Measurements from ENCODE around the gene NPBWR2.

Gene NPBWR2

GRCh38 chr20:64102647-64103354 lies 4.6 kb downstream of the NPBWR2 start:
- peak overlapping the region; percentile 74 for H3K27ac ChIP-seq
- no peak for TF ChIP-seq CTCF (conservative IDR thresholded peaks at IDR 0.05)

DNA sequence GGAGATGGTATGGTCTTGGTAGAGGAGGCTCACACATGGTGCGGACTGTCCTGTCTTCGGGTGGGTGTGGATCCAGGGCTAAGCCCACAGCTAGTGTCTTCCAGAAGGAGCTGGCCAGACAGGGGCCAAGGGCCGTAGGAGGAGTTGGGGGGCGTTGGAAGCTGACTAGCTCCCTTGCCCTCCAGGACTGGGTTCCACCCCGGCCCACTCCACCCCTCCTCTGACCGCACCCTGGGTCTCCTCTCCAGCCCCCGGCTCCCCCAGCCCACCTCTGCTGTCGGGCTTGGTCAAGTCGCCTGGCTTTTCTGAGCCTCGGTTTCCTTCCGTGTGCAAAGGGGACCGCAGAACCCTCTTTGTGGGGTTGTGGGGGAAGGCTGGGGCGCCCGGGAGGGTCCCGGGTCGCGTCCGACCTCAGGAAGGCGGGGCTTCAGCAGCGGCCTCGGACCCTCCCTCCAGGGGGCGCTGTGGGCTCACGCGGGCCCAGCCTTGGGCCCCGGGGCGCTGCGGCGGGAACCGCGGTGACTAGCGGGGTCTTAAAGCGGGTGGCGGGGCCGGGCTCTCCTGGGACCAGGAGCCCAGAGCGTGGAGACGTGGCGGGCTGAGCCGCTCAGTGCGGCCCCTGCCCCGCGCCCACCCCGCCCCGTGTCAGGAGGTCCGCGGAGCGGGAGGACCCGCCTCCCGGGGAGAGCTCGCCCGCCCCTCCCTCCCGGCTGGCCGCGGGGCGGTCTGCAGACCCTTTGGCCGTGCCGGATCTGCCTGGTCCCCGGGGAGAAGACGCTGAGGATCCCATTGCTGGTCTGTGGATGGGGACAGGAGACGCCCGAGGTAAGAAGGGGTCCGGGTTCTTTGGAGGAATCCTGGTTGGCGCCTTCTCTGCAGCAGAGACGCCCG lies 5.4 kb downstream of the NPBWR2 start:
- peak overlapping the region; percentile 74 for H3K27ac ChIP-seq
- TF ChIP-seq CTCF (conservative IDR thresholded peaks at IDR 0.05), result peak; percentile 98

- H3K27ac ChIP-seq, result no peak overlapping the region; the same call in 1 of the 2 replicates
These were observed 6.2 kb downstream of the NPBWR2 start for GRCh38 chr20:64100946-64101688.

GRCh38 chr20:64100566-64100888 lies 6.8 kb downstream of the NPBWR2 start:
- H3K27ac ChIP-seq, result no peak overlapping the region
- no peak for TF ChIP-seq CTCF (conservative IDR thresholded peaks at IDR 0.05)

More at GRCh38 chr20:64100946-64101688, 6.2 kb downstream of the NPBWR2 start:
- TF ChIP-seq CTCF (conservative IDR thresholded peaks at IDR 0.05), result no peak

DNA sequence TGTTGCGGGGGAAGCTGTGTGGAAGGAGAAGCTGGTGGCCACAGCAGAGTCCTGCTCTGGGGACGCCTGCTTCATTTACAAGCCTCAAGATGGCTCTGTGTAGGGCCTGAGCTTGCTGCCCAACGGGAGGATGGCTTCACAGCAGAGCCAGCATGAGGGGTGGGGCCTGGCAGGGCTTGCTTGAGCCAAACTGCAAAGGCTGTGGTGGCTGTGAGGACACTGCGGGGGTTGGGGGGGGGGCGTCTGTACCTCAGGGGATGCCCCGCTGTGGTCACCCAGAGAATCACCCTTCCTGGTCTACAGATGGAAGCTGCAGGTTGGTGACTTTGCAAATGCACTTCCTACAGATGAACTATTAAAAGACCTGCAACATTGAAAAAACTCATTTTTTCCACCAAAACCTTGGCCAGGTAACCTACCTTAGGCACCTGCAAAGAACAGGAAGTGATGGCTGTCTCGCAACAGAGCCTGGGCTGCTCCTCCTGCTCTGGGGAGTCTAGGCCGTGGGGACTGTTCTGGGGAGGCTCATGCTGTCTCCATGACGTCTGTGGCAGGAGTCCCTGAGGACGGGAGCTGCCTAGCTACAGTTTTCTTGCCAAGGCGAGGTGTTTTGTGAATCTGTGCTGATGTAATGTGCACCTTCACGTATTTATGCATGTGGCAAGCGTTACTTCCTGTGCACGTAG lies 7.3 kb downstream of the NPBWR2 start:
- no peak for TF ChIP-seq CTCF (conservative IDR thresholded peaks at IDR 0.05)
- H3K27ac ChIP-seq, result no peak overlapping the region

DNA sequence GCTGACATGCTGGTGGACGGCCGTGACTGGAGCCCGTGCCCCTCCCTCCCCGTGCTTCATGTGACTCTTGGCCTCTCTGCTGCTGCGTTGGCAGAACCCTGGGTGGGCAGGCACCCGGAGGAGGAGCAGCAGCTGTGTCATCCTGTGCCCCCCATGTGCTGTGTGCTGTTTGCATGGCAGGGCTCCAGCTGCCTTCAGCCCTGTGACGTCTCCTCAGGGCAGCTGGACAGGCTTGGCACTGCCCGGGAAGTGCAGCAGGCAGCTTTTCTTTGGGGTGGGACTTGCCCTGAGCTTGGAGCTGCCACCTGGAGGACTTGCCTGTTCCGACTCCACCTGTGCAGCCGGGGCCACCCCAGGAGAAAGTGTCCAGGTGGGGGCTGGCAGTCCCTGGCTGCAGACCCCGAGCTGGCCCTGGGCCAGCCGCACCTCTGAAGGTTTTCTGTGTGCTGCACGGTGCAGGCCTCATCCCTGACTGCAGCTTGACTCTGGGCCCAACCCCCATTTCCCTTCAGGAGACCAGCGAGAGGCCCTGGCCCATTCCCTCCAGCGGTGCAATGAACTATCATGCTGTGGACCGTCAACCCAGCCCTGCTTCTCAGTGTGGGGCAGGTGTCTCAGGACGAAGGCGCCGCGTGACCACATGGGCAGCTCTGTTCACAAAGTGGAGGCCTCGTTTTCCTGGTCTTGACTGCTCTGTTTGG lies 8.1 kb downstream of the NPBWR2 start:
- no peak for TF ChIP-seq CTCF (conservative IDR thresholded peaks at IDR 0.05)

More for the DNA sequence above, 8.1 kb downstream of the NPBWR2 start:
- no peak overlapping the region for H3K27ac ChIP-seq
